Calu3 (cell line): ENCODE data around the gene TMEM255A. TPM values are rescaled to one million over a fixed set of nuclear protein-coding genes. Genes with fewer than 3 reads are reported as not detected.

Source experiments
- BruUV-seq: library from RNA; stranded (reverse); fragments of 400-500 nt; replicated peaks from 2 replicates; lab custom pipeline; 2021; lab: Mats Ljungman, UMichigan
- CTCF ChIA-PET: fragments of 300-600 bp; sonication (Branson Sonifier 250); formaldehyde crosslinking; loops from one replicate; lab custom pipeline; 2022; ENCODE audit warnings: antibody characterized with exemption; lab: Charles Lee
- DNase-seq: peaks from one replicate; pipeline ENCODE4 v3.0.0; 2022
- H3K27ac Mint-ChIP-seq: one replicate; pipeline ENCODE4 v1.8.0; 2022; ENCODE audit warnings: mixed read lengths; ENCODE audit not compliant: unreplicated experiment
- H3K27me3 Mint-ChIP-seq: one replicate; pipeline ENCODE4 v1.8.0; 2022; ENCODE audit warnings: mixed read lengths; ENCODE audit not compliant: unreplicated experiment
- H3K36me3 Mint-ChIP-seq: one replicate; pipeline ENCODE4 v1.8.0; 2022; ENCODE audit warnings: mild to moderate bottlenecking, moderate library complexity, mixed read lengths; ENCODE audit not compliant: insufficient read depth, unreplicated experiment
- H3K4me1 Mint-ChIP-seq: one replicate; pipeline ENCODE4 v1.8.0; 2022; ENCODE audit warnings: mild to moderate bottlenecking, low read depth, mixed read lengths; ENCODE audit not compliant: unreplicated experiment
- H3K4me3 Mint-ChIP-seq: one replicate; pipeline ENCODE4 v1.8.0; 2022; ENCODE audit warnings: mild to moderate bottlenecking, low read depth, moderate library complexity, mixed read lengths; ENCODE audit not compliant: unreplicated experiment
- H3K9me3 Mint-ChIP-seq: one replicate; pipeline ENCODE4 v1.8.0; 2022; ENCODE audit warnings: low read depth, mixed read lengths; ENCODE audit not compliant: unreplicated experiment
- CTCF ChIP-seq: fragments of 200-600 bp; IDR thresholded peaks from one replicate; pipeline ENCODE4 v1.8.0; 2022; ENCODE audit warnings: antibody characterized with exemption; ENCODE audit not compliant: unreplicated experiment
- intact Hi-C: fragments of 100-400 bp; cut with micrococcal nuclease; formaldehyde crosslinking; loops from one replicate; pipeline ENCODE4 v1.10.0; 2022; ENCODE audit not compliant: unreplicated experiment
- total RNA-seq: library from RNA; stranded (reverse); gene quantifications from 2 replicates; pipeline ENCODE4 v1.2.3, GENCODE V29; 2022

The TMEM255A gene
- total RNA-seq, 1 experiment from 2014 or later: not detected

- no peaks in the 10 kb centered on the region for H3K36me3 Mint-ChIP-seq
- TF ChIP-seq CTCF: no peak
- H3K27me3 Mint-ChIP-seq: no peaks in the 10 kb centered on the region
- peaks cover 4% of the 10 kb centered on the region for H3K9me3 Mint-ChIP-seq
- no peak for DNase-seq
- H3K27ac Mint-ChIP-seq: no peak overlapping the region
- BruUV-seq: no TSS peak
- H3K4me1 Mint-ChIP-seq: no peaks in the 10 kb centered on the region
- CTCF ChIA-PET: no interaction called here
- no peak overlapping the region for H3K4me3 Mint-ChIP-seq
- intact Hi-C loops: no loop called here
Measured at GRCh38 chrX:120334151-120334550, 22.9 kb upstream of the TMEM255A start.

- H3K4me3 Mint-ChIP-seq: no peak overlapping the region
- intact Hi-C loops: no loop called here
- no peaks in the 10 kb centered on the region for H3K36me3 Mint-ChIP-seq
- no peak for DNase-seq
- H3K27me3 Mint-ChIP-seq: no peaks in the 10 kb centered on the region
- peaks cover 2% of the 10 kb centered on the region for H3K9me3 Mint-ChIP-seq
- no TSS peak for BruUV-seq
- CTCF ChIA-PET: no interaction called here
- no peak for TF ChIP-seq CTCF
- no peak overlapping the region for H3K27ac Mint-ChIP-seq
- H3K4me1 Mint-ChIP-seq: no peaks in the 10 kb centered on the region
Measured at GRCh38 chrX:120332394-120332793, 21.1 kb upstream of the TMEM255A start.

GRCh38 chrX:120331116-120331515 is 19.9 kb upstream of the TMEM255A start:
- intact Hi-C loops: no loop called here
- H3K4me3 Mint-ChIP-seq: no peak overlapping the region
- CTCF ChIA-PET: no interaction called here
- H3K4me1 Mint-ChIP-seq: no peaks in the 10 kb centered on the region
- H3K27me3 Mint-ChIP-seq: no peaks in the 10 kb centered on the region
- H3K9me3 Mint-ChIP-seq: peaks cover under 1% of the 10 kb centered on the region
- BruUV-seq: no TSS peak
- H3K36me3 Mint-ChIP-seq: no peaks in the 10 kb centered on the region
- H3K27ac Mint-ChIP-seq: no peak overlapping the region
- no peak for DNase-seq
- TF ChIP-seq CTCF: no peak

- H3K27ac Mint-ChIP-seq: no peak overlapping the region
- no peaks in the 10 kb centered on the region for H3K36me3 Mint-ChIP-seq
- BruUV-seq: no TSS peak
- H3K27me3 Mint-ChIP-seq: no peaks in the 10 kb centered on the region
- TF ChIP-seq CTCF: no peak
- H3K4me3 Mint-ChIP-seq: no peak overlapping the region
- H3K9me3 Mint-ChIP-seq: no peaks in the 10 kb centered on the region
- H3K4me1 Mint-ChIP-seq: no peaks in the 10 kb centered on the region
- intact Hi-C loops: no loop called here
- no peak for DNase-seq
- CTCF ChIA-PET: no interaction called here
Measured at GRCh38 chrX:120321520-120322281, 10.4 kb upstream of the TMEM255A start.
